Prostate gland (tissue), 2 donors: ENCODE results near the gene BCAM.

ENCODE experiments used
- CTCF ChIP-seq, 4 experiments: fragments of 200-600 bp in 2 of 4; fragments of 450-650 bp in 2 of 4; sonication (generic) in 2 of 4; IDR thresholded peaks; 1 replicate in 3 of 4; 2 replicates in 1 of 4; pipeline ENCODE4 v1.5.1; 2016 to 2019; ENCODE audit warnings: antibody characterized with exemption in 4 of 4, mild to moderate bottlenecking in 2 of 4, moderate library complexity in 2 of 4
- POLR2A ChIP-seq: fragments of 450-650 bp; IDR thresholded peaks from one replicate; pipeline ENCODE4 v1.6.1; 2016; ENCODE audit warnings: antibody characterized with exemption, mild to moderate bottlenecking
- POLR2AphosphoS5 ChIP-seq: sonication (generic); formaldehyde crosslinking; IDR thresholded peaks from one replicate; pipeline ENCODE4 v1.6.1; 2017; ENCODE audit warnings: antibody characterized with exemption

GRCh38 chr19:44796701-44797115, 12.2 kb upstream of the BCAM start:
- TF ChIP-seq CTCF (IDR thresholded peaks at IDR 0.05) (no peak), POLR2A (no peak), POLR2AphosphoS5 (peak; percentile 81)
